ENCODE measurements around the gene LCE1C.

The LCE1C gene

DNA sequence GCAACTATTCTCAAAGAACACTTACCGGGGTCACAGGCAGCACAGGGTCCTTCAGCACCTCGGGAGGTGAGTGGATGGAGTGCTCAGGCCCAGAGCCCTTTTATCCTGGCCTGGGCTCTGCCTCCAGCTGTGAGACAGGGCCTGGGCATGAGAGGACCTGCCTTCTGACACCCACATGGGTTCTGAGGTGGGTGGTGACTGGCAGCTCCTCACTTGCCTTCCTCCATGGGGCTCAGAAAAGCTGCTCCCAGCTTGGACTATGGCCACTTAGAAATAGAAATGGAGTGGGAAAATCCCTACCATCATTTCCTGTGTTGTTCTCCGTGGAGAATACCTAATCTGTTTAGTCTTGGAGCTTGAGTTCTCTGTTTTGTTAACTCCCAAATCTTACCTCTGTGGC, at the start of gene LCE1C:
Gene LCE1C, minus strand, starts transcription at position 76 of the 400 bp plus-strand sequence. CDS start 1,173 bp downstream, outside the sequence.
- FAIRE-seq, result no peak
- DNase-seq (ENCODE audit: insufficient read length, low spot score), result no peak

DNA sequence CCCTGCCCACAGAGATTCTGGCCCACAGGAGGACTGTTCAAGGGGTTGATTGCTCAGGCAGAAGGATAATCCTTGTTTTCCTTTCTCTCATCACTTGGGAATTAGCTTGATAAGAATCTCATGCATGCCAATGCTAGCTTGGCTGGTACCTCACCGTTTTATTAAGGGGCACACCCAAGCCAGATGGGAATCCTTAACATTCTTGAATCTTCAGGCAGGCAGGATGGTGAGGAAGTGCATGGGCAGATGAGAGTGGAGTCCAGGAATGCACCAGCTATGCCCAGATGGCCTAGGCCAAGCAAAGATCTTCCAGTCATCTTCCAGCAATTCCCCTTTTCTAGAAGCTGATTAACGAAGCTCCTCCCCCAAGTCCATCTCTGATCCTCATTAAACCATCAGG, 49.2 kb upstream of the LCE1C start:
- FAIRE-seq (no peak), DNase-seq (ENCODE audit: insufficient read length, low spot score) (no peak)

- no peak for DNase-seq (ENCODE audit: insufficient read length, low spot score)
- no peak for FAIRE-seq
Observed at GRCh38 chr1:152842556-152842955, 36.1 kb upstream of the LCE1C start, which contains the start of gene LCE6A. LCE6A (plus strand) TSS chr1:152842856; CDS start chr1:152843521, 665 bp downstream.

- no peak for FAIRE-seq
Observed at GRCh38 chr1:152836870-152837269, 30.4 kb upstream of the LCE1C start.

DNA sequence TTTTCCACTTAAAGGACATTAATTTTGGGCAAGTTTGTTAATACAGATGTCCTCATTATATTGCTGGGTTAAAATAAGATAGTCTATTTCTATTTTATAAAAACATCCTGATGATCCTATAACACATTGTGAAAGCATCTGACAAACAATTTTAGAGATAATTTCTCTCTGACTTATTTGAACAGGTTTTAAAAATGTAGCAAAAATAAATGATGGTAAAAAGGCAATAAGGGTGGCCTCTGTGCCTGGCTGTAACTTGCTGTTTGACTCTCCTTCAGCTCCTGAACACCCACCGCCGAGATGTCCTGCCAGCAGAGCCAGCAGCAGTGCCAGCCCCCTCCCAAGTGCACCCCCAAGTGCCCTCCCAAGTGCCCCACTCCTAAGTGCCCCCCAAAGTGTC, 20.7 kb upstream of the LCE1C start, which contains the start of gene LCE1A:
Gene LCE1A, plus strand, starts transcription at position 301 of the 400 bp plus-strand sequence. Its CDS starts 0 bp downstream, at position 301.
- DNase-seq (ENCODE audit: insufficient read length, low spot score) (no peak), FAIRE-seq (no peak)

More at GRCh38 chr1:152836870-152837269, 30.4 kb upstream of the LCE1C start:
- no peak for DNase-seq (ENCODE audit: insufficient read length, low spot score)

GRCh38 chr1:152824964-152825363, 18.5 kb upstream of the LCE1C start:
- DNase-seq (ENCODE audit: insufficient read length, low spot score), result no peak
- no peak for FAIRE-seq

DNA sequence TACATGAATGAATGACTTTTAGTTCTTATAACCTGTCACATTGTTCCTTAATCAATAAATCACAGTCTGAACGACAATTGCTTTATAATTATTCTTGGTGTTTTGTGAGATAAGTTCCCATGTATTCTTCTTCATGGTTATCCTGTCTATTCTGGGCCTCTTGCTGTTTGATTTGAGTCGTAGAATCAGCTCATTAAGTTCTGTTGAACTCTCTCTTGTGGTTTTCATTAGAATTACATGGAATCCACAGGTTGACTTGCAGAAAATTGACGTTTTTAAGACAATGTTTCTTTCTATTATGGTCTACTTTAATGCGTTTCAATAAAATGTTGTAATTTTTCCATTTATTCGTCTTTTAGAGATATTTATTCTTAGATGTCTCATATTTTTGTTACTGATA, 16.8 kb upstream of the LCE1C start:
- DNase-seq (ENCODE audit: insufficient read length, low spot score), result no peak
- FAIRE-seq, result no peak

GRCh38 chr1:152817309-152817708, 10.9 kb upstream of the LCE1C start:
- no peak for FAIRE-seq

DNA sequence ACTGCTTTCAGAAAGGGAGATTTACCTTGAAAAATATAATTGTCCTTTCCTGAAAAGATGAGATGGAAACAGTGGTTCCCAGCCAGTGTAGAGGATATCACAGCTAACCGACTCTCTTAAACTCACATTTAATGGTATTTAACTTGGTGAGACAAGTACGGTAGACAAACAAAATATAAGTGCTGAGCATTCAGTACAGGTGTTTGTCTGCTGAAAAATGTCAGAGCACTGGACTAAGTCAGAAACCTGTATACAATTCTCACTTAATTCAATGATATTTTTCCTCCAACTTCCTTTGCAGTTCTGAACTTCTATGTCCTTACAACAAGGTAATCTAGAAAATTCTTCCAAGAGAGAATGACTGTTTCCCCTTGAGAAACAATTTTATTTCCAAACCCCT, 5.2 kb upstream of the LCE1C start, which contains the start of gene LCE1B:
Gene LCE1B, plus strand, starts transcription at position 301 of the 400 bp plus-strand sequence. CDS start 476 bp downstream, outside the sequence.
- no peak for DNase-seq (ENCODE audit: insufficient read length, low spot score)
- no peak for FAIRE-seq

More at GRCh38 chr1:152817309-152817708, 10.9 kb upstream of the LCE1C start:
- no peak for DNase-seq (ENCODE audit: insufficient read length, low spot score)

DNA sequence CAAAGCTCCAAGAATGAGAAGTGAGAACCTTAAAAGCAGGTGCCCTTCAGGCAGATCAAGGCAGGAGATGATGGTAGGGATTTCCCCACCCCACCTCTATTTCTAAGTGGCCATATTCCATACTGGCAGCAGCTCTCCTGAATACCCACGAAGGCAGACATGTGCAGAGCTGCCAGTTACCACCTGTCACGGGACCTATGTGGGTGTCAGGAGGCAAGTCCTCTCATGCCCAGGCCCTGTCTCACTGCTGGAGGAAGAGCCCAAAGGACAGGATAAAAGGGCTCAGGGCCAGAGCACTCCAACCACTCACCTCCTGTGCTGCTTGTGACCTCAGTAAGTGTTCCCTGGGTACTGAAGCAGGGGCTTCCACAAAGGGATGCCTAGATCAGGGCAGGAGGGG, 4.6 kb upstream of the LCE1C start:
- FAIRE-seq (no peak), DNase-seq (ENCODE audit: insufficient read length, low spot score) (no peak)

DNA sequence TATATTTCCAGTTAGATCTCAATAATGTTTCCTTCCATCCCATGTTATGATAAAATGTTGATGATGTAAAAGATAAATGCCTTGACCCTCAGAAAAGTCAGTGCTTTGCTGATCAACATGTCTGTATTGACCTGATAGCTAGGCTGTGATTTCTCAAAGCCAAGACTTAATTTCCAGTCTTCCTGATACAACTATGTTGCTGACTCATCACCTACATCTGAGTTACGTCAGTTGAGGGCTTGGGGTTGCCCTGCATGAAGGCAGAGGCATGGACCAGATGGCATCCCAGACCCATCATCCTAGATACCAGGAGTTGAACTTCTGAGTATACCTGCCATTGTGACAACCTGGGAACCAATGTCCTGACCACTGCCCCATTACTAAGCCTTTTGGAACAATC, 5.1 kb downstream of the LCE1C start:
- FAIRE-seq (no peak), DNase-seq (ENCODE audit: insufficient read length, low spot score) (no peak)

GRCh38 chr1:152796421-152796820, 10.0 kb downstream of the LCE1C start, which contains the start of gene LCE1D:
LCE1D (plus strand) TSS chr1:152796721; CDS start chr1:152797795, 1,074 bp downstream.
- DNase-seq (ENCODE audit: insufficient read length, low spot score) (no peak), FAIRE-seq (no peak)

DNA sequence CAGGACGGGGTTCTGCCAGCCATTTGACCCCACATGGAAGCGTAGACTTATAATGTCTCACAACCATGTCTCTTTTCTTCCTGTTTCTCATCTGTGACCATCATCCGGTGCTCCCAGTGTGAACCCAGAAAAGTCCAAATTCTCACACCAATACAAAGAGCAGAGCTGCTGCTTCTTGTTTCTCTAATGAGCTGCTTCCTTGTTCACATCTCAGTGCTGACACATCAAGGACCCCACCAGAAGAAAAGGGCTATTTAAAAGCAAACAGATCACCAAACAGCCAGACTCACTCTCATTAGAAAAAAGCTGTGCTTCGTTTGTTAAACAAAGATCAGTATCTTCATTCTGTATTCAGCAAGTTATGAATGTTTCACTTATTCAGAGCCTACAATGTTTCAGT, 10.8 kb downstream of the LCE1C start:
- DNase-seq (ENCODE audit: insufficient read length, low spot score) (no peak), FAIRE-seq (no peak)

GRCh38 chr1:152786077-152786476, 20.4 kb downstream of the LCE1C start, which contains the start of gene LCE1E:
LCE1E (plus strand) TSS chr1:152786257; CDS start chr1:152787300, 1,043 bp downstream.
- DNase-seq (ENCODE audit: insufficient read length, low spot score), result no peak
- FAIRE-seq, result no peak

DNA sequence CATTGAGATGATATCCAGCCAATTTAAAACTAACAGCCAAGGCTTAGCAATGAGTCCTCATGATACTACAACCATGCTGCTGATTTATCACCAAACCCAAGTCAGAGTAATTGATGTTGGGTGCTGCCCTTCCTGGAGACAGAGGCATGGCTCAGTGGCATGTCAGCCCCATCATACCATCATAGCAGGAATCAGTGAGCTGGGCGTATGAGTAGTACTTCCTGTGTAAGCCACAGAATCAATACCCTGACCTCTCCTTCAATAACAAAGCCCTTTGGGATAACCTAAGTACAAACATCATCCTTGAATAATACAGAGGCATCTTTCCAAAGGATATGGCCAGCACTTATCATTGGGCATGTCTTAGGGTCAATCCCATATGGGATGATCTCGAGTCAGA, 23.4 kb downstream of the LCE1C start:
- DNase-seq (ENCODE audit: insufficient read length, low spot score), result no peak
- no peak for FAIRE-seq

GRCh38 chr1:152777510-152778137, 28.8 kb downstream of the LCE1C start:
- DNase-seq (ENCODE audit: insufficient read length, low spot score), result no peak
- no peak for FAIRE-seq

- FAIRE-seq (no peak), DNase-seq (ENCODE audit: insufficient read length, low spot score) (no peak)
Observed at GRCh38 chr1:152776361-152776760, 30.1 kb downstream of the LCE1C start.

DNA sequence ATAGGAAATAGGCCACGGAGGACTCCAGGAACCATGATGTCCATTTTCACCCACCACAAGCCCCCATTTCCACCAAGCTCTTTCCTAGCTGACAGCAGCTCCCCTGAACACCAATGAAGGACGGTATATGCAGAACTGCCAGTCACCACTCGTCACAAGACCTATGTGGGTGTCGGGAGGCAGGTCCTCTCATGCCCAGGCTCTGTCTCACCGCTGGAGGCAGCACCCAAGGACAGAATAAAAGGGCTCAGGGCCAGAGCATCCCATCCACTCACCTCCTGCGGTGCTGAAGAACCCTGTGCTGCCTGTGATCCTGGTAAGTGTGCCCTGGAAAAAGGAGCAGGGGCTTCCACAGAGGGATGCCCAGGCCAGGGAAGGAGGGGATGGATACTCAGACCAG, 31.6 kb downstream of the LCE1C start, which contains the start of gene LCE1F:
Gene LCE1F, plus strand, starts transcription at position 266 of the 400 bp plus-strand sequence. CDS start 1,232 bp downstream, outside the sequence.
- FAIRE-seq (no peak), DNase-seq (ENCODE audit: insufficient read length, low spot score) (no peak)

DNA sequence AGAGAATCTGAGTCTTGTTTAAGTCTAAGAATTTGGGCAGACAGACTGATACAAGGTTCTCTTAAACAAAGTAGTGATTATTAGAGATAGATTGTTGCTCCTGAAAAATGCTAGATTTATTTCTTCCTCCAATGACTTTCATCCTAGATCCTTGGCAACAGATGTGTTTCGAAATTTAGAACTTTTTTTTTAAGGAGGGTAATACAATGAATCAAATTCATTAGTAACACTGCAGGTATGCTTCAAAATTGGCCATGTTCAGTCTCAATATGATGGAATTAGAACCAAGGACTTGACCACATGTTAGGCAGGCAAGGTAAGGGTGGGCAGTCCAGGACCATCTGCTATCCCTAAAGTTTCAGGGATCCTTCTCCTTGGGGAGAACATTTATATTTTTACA, 36.0 kb downstream of the LCE1C start:
- no peak for DNase-seq (ENCODE audit: insufficient read length, low spot score)
- no peak for FAIRE-seq

GRCh38 chr1:152768847-152769533, 37.5 kb downstream of the LCE1C start:
- FAIRE-seq, result no peak
- no peak for DNase-seq (ENCODE audit: insufficient read length, low spot score)

DNA sequence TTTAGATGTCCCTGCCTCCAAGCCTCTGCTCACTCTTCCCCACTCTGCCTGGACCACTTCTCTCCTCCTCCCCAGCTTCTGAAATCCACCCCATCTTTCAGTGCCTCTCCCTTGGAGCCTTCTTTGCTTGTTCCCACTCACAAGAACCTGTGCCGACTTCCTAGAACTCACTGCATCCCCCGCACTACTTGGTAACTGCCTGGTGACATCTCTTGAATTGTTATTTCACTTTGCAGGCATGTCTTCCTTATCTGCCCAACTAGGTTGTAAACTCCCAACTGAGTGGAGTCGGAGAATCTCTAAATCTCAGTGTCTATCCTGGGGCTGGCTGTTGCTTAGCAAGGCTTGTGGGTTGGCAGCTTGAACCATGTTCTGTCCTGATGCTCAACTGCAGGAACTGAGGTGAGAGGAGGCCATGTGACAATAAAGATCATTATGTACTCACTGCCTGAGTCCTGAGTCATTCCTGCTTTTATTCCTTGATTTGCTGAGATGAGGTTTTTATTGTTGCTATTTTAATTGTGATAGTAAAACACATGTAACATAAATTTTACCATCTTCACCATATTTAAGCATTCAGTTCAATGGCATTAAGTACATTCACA, 44.7 kb downstream of the LCE1C start:
- no peak for DNase-seq (ENCODE audit: insufficient read length, low spot score)
- FAIRE-seq, result no peak
